IMR-90 (cell line): Measurements from ENCODE around the gene CACNA2D3. TPM values are rescaled to one million over a fixed set of nuclear protein-coding genes. Genes with fewer than 3 reads are reported as not detected.

ENCODE experiments used
- ATAC-seq: fragments of 200-7000 bp; cut with Tn5 transposase; 2 replicates; pipeline ENCODE4 v1.9.1; 2020; ENCODE audit warnings: low read depth, mild to moderate bottlenecking, moderate library complexity
- BruUV-seq: library from RNA; stranded (reverse); fragments of 400-500 nt; replicated peaks from 2 replicates; lab custom pipeline; 2021; lab: Mats Ljungman, UMichigan
- CTCF ChIA-PET: fragments of 300-600 bp; formaldehyde crosslinking; extraction: SDS; loops from one replicate; lab custom pipeline; 2021; ENCODE audit warnings: antibody characterized with exemption; lab: Yijun Ruan, JAX
- POLR2A ChIA-PET: fragments of 300-600 bp; sonication (Branson Sonifier 250); formaldehyde crosslinking; loops from one replicate; lab custom pipeline; 2022; ENCODE audit warnings: antibody characterized with exemption; ENCODE audit not compliant: unreplicated experiment; lab: Charles Lee
- DNase-seq: peaks from one replicate; pipeline ENCODE4 v3.0.0; 2013
- H2AFZ ChIP-seq: replicated peaks from 2 replicates; pipeline ENCODE3; 2013; ENCODE audit warnings: low read length, mild to moderate bottlenecking; ENCODE audit not compliant: poor library complexity
- H2AK5ac ChIP-seq: 2 replicates; pipeline ENCODE4 v1.6.1; 2013; ENCODE audit warnings: low read depth, low read length, inconsistent platforms
- H2AK9ac ChIP-seq: replicated peaks from 2 replicates; pipeline ENCODE3; 2013; ENCODE audit warnings: mild to moderate bottlenecking, low read depth, low read length, moderate library complexity; ENCODE audit not compliant: poor library complexity
- H2BK120ac ChIP-seq: 2 replicates; pipeline ENCODE4 v1.6.1; 2013; ENCODE audit warnings: low read depth, low read length, inconsistent platforms
- H2BK15ac ChIP-seq: 3 replicates; pipeline ENCODE4 v1.6.1; 2013; ENCODE audit warnings: low read depth, low read length, inconsistent platforms
- H2BK20ac ChIP-seq: 2 replicates; pipeline ENCODE4 v1.6.1; 2013; ENCODE audit warnings: low read depth, mild to moderate bottlenecking, inconsistent platforms, low read length, moderate library complexity
- H2BK5ac ChIP-seq: 2 replicates; pipeline ENCODE4 v1.6.1; 2013; ENCODE audit warnings: mild to moderate bottlenecking, low read depth, low read length, inconsistent platforms; ENCODE audit not compliant: poor library complexity, severe bottlenecking
- H3K14ac ChIP-seq: replicated peaks from 2 replicates; pipeline ENCODE4 v1.6.1; 2013; ENCODE audit warnings: low read depth, low read length, inconsistent platforms
- H3K18ac ChIP-seq: 2 replicates; pipeline ENCODE4 v1.6.1; 2013; ENCODE audit warnings: low read depth, low read length, control low read depth
- H3K23ac ChIP-seq: 2 replicates; pipeline ENCODE4 v1.6.1; 2013; ENCODE audit warnings: low read depth, low read length, inconsistent platforms
- H3K27ac ChIP-seq: 2 replicates; pipeline ENCODE4 v1.5.1; 2013; ENCODE audit warnings: mild to moderate bottlenecking, control low read depth, low read length; ENCODE audit not compliant: insufficient read depth
- H3K27me3 ChIP-seq: 2 replicates; pipeline ENCODE4 v1.6.1; 2013; ENCODE audit warnings: low read length; ENCODE audit not compliant: control insufficient read depth, insufficient read depth
- H3K36me3 ChIP-seq: 2 replicates; pipeline ENCODE4 v1.6.1; 2013; ENCODE audit warnings: low read length, mixed read lengths; ENCODE audit not compliant: control insufficient read depth, insufficient read depth
- H3K4ac ChIP-seq: 2 replicates; pipeline ENCODE4 v1.6.1; 2013; ENCODE audit warnings: low read depth, low read length, inconsistent platforms
- H3K4me1 ChIP-seq: 2 replicates; pipeline ENCODE4 v1.6.1; 2013; ENCODE audit warnings: low read length, mixed read lengths; ENCODE audit not compliant: control insufficient read depth, insufficient read depth
- H3K4me2 ChIP-seq: 2 replicates; pipeline ENCODE4 v1.6.1; 2013; ENCODE audit warnings: low read depth, mild to moderate bottlenecking, control low read depth, low read length, moderate library complexity
- H3K4me3 ChIP-seq: 2 replicates; pipeline ENCODE4 v1.5.1; 2013; ENCODE audit warnings: low read depth, mild to moderate bottlenecking, control low read depth, low read length, moderate library complexity; ENCODE audit not compliant: insufficient read depth
- H3K56ac ChIP-seq: 2 replicates; pipeline ENCODE4 v1.6.1; 2013; ENCODE audit warnings: low read length, inconsistent platforms; ENCODE audit not compliant: insufficient read depth; ENCODE audit errors: extremely low read depth
- H3K79me1 ChIP-seq, 2 experiments: 2 replicates each; pipeline ENCODE4 v1.6.1; 2013; ENCODE audit warnings: low read length in 2 of 2, inconsistent platforms in 1 of 2, low read depth in 1 of 2
- H3K9ac ChIP-seq: 2 replicates; pipeline ENCODE4 v1.6.1; 2013; ENCODE audit warnings: low read depth, low read length, control low read depth
- H3K9me1 ChIP-seq: 2 replicates; pipeline ENCODE4 v1.6.1; 2013; ENCODE audit warnings: low read length, inconsistent platforms; ENCODE audit not compliant: insufficient read depth
- H3K9me3 ChIP-seq: 2 replicates; pipeline ENCODE4 v1.6.1; 2013; ENCODE audit warnings: low read length; ENCODE audit not compliant: control insufficient read depth, insufficient read depth
- H4K20me1 ChIP-seq: 2 replicates; pipeline ENCODE4 v1.6.1; 2013; ENCODE audit warnings: low read length, inconsistent platforms; ENCODE audit not compliant: insufficient read depth
- H4K5ac ChIP-seq: 2 replicates; pipeline ENCODE4 v1.6.1; 2013; ENCODE audit warnings: mild to moderate bottlenecking, low read depth, low read length, control low read depth
- H4K8ac ChIP-seq, 2 experiments: 2 replicates each; pipeline ENCODE4 v1.6.1; 2013; ENCODE audit warnings: low read depth in 2 of 2, low read length in 2 of 2, control low read depth in 1 of 2, inconsistent platforms in 1 of 2
- H4K91ac ChIP-seq: 2 replicates; pipeline ENCODE4 v1.6.1; 2013; ENCODE audit warnings: low read depth, low read length, inconsistent platforms; ENCODE audit not compliant: insufficient read depth
- BHLHE40 ChIP-seq: fragments of 150-350 bp; IDR thresholded peaks from 2 replicates; pipeline ENCODE4 v1.6.1; 2016; ENCODE audit warnings: mild to moderate bottlenecking, low read depth, low read length
- CEBPB ChIP-seq: IDR thresholded peaks from 2 replicates; pipeline ENCODE4 v1.6.1; 2012; ENCODE audit warnings: low read depth, low read length, improper control_type of control experiment
- CHD1 ChIP-seq: IDR thresholded peaks from 2 replicates; pipeline ENCODE4 v1.6.1; 2012; ENCODE audit warnings: low read depth, low read length, improper control_type of control experiment
- ELK1 ChIP-seq: fragments of 150-350 bp; IDR thresholded peaks from 2 replicates; pipeline ENCODE4 v1.6.1; 2016; ENCODE audit warnings: low read depth, mild to moderate bottlenecking, low read length, moderate library complexity, borderline replicate concordance
- FOS ChIP-seq: fragments of 150-350 bp; IDR thresholded peaks from 2 replicates; pipeline ENCODE4 v1.6.1; 2016; ENCODE audit warnings: low read depth, low read length
- MAFK ChIP-seq: IDR thresholded peaks from 2 replicates; pipeline ENCODE4 v1.6.1; 2012; ENCODE audit warnings: low read depth, low read length, improper control_type of control experiment
- MAZ ChIP-seq: IDR thresholded peaks from 2 replicates; pipeline ENCODE4 v1.6.1; 2012; ENCODE audit warnings: low read depth, mild to moderate bottlenecking, low read length, improper control_type of control experiment, moderate library complexity, borderline replicate concordance
- MXI1 ChIP-seq: IDR thresholded peaks from 2 replicates; pipeline ENCODE4 v1.6.1; 2012; ENCODE audit warnings: low read depth, mild to moderate bottlenecking, low read length, moderate library complexity, borderline replicate concordance
- NFE2L2 ChIP-seq: fragments of 150-350 bp; IDR thresholded peaks from 2 replicates; pipeline ENCODE4 v1.6.1; 2016; ENCODE audit warnings: low read depth, mild to moderate bottlenecking, low read length
- POLR2A ChIP-seq: IDR thresholded peaks from 2 replicates; pipeline ENCODE4 v1.6.1; 2012; ENCODE audit warnings: mild to moderate bottlenecking, low read depth, low read length
- RAD21 ChIP-seq: IDR thresholded peaks from 2 replicates; pipeline ENCODE4 v1.6.1; 2012; ENCODE audit warnings: low read length, improper control_type of control experiment
- RCOR1 ChIP-seq: IDR thresholded peaks from 2 replicates; pipeline ENCODE4 v1.6.1; 2012; ENCODE audit warnings: mild to moderate bottlenecking, low read length, improper control_type of control experiment; ENCODE audit not compliant: insufficient replicate concordance
- RFX5 ChIP-seq: IDR thresholded peaks from 2 replicates; pipeline ENCODE4 v1.8.0; 2012; ENCODE audit warnings: low read depth, mild to moderate bottlenecking, low read length, moderate library complexity
- SMC3 ChIP-seq: fragments of 150-350 bp; IDR thresholded peaks from 2 replicates; pipeline ENCODE4 v1.6.1; 2016; ENCODE audit warnings: low read depth, mild to moderate bottlenecking, antibody characterized with exemption, low read length, moderate library complexity
- WGBS, 2 experiments: methylation state at CpG; one replicate each; pipeline versions ENCODE4 v1.1.5 to v1.1.7; 2013; ENCODE audit warnings: missing lambda C conversion rate in 2 of 2; ENCODE audit not compliant: insufficient read length in 1 of 2; ENCODE audit errors: extremely low coverage in 2 of 2; 5-methylcytosine and 5-hydroxymethylcytosine counted together
- dilution Hi-C: fragments of 300-500 bp; cut with HindIII; formaldehyde crosslinking; loops from one replicate; pipeline ENCODE4 v1.14.3; 2018; ENCODE audit warnings: low sequenced_read_pairs; ENCODE audit not compliant: unreplicated experiment
- in situ Hi-C: fragments of 300-500 bp; cut with MboI; formaldehyde crosslinking; loops from 3 replicates; pipeline ENCODE4 v1.14.3; 2019; ENCODE audit warnings: low sequenced_read_pairs, inconsistent platforms, mixed read lengths
- intact Hi-C: fragments of 100-400 bp; cut with micrococcal nuclease; formaldehyde crosslinking; loops from 2 replicates; pipeline ENCODE4 v1.10.0; 2022
- polyA plus RNA-seq, 3 experiments: library from polyadenylated mRNA; depleted of rRNA; stranded (reverse); fragments of >200 nt; gene quantifications; 2 replicates each; pipeline ENCODE4 v1.2.3, GENCODE V29; 2012; ENCODE audit warnings: low replicate concordance in 1 of 3
- total RNA-seq: library from RNA; depleted of rRNA; stranded (reverse); fragments of >200 nt; gene quantifications from 2 replicates; pipeline ENCODE4 v1.2.3, GENCODE V29; 2012
- TF ChIP-seq, protein P1 (sequence below): fragments of 150-350 bp; IDR thresholded peaks from 2 replicates; pipeline ENCODE4 v1.6.1; 2017; ENCODE audit warnings: mild to moderate bottlenecking, antibody characterized with exemption, low read length, low read depth

Gene CACNA2D3
- total and polyA plus RNA-seq, 2 of the 4 experiments (the other 2 are of a cell fraction) = 0.36 to 0.41 TPM

GRCh38 chr3:54983266-54984099, 861.1 kb downstream of the CACNA2D3 start:
- Histone ChIP-seq H3K4ac (no peak overlapping the region), H3K23ac (no peak overlapping the region), H2AFZ (no peak overlapping the region), H3K56ac (no peak overlapping the region), H3K4me1 (peaks cover 4% of the 10 kb centered on the region), H2BK120ac (no peak overlapping the region), H3K4me3 (no peak overlapping the region), H4K20me1 (no peaks in the 10 kb centered on the region), H4K91ac (no peak overlapping the region), H3K9ac (no peak overlapping the region), H3K9me1 (peaks cover 3% of the 10 kb centered on the region; the same call in 1 of the 2 replicates), H3K18ac (no peak overlapping the region), H3K27me3 (no peaks in the 10 kb centered on the region), H3K36me3 (no peaks in the 10 kb centered on the region), H3K9me3 (no peaks in the 10 kb centered on the region), H2AK5ac (no peak overlapping the region), H2BK5ac (no peak overlapping the region), H2AK9ac (no peak overlapping the region), H4K5ac (no peak overlapping the region), H3K79me1 (no peaks in the 10 kb centered on the region), H4K8ac (no peak overlapping the region), H2BK20ac (no peak overlapping the region), H3K4me2 (no peak overlapping the region), H3K14ac (no peak overlapping the region), H3K27ac (no peak overlapping the region), H2BK15ac (no peak overlapping the region)
- WGBS, 2 experiments = no CpG with 5 or more reads among the region's 5 CpGs
- DNase-seq = no peak
- ChIA-PET CTCF (interaction anchor here (0.6 to 1.1 kb wide), 3 partner anchors 33 to 287 kb away, joined by 3 read pairs; no protein-coding TSS in a partner anchor), POLR2A (no interaction called here)
- in situ Hi-C loops = no loop called here
- no peak for ATAC-seq
- intact Hi-C loops = no loop called here
- dilution Hi-C loops = no loop called here
- BruUV-seq = no TSS peak
- TF ChIP-seq RFX5 (no peak), CHD1 (no peak), FOS (no peak), RCOR1 (no peak), MXI1 (no peak), SMC3 (no peak), BHLHE40 (no peak), MAFK (no peak), NFE2L2 (no peak), MAZ (no peak), RAD21 (no peak), ELK1 (no peak), POLR2A (no peak), CEBPB (no peak)
- TF ChIP-seq, protein P1, sequence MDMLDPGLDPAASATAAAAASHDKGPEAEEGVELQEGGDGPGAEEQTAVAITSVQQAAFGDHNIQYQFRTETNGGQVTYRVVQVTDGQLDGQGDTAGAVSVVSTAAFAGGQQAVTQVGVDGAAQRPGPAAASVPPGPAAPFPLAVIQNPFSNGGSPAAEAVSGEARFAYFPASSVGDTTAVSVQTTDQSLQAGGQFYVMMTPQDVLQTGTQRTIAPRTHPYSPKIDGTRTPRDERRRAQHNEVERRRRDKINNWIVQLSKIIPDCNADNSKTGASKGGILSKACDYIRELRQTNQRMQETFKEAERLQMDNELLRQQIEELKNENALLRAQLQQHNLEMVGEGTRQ = no peak
